ENCODE data around the gene PRRT4. TPM values are rescaled to one million over a fixed set of nuclear protein-coding genes. Genes with fewer than 3 reads are reported as not detected.
A peak's percentile ranks its signal among the peaks of the same experiment; 100 is the strongest.

The PRRT4 gene
- total RNA-seq, 3 donors from 2014 or later (not counting 1 experiment from before 2014, with no cell fraction given) = 0.42 TPM; not detected in 2

DNA sequence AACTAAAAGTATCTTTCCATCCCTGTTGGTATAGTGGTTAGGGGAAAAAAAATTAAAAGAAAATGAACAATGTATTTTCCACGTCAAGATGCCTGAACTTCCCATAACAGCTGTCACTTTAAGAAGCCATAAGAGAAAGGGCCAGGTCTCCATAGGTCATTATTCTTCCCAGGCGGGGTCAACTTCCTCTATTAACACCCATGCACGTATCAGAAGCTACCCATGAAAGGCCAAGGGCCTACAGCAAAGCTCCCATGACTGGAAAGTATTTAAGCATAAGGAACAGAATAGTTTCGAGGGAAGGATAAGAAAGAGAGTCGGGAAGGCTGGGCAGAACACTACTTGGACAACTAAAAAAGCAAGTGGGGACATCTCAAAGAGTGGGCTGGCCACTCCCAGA, 57.8 kb downstream of the PRRT4 start:
- ATAC-seq (no peak), DNase-seq (no peak)
- Histone ChIP-seq H3K9me3 (ENCODE audit: control insufficient read depth, insufficient read depth, low read length) (no peaks in the 10 kb centered on the region), H3K36me3 (ENCODE audit: control insufficient read depth, insufficient read depth, low read length) (peaks cover 40% of the 10 kb centered on the region), H3K4me3 (ENCODE audit: low read length) (no peak overlapping the region), H3K4me1 (ENCODE audit: control insufficient read depth, insufficient read depth, low read length) (peaks cover 6% of the 10 kb centered on the region), H3K27ac (ENCODE audit: low read length) (no peak overlapping the region), H3K27me3 (ENCODE audit: control insufficient read depth, insufficient read depth, low read length) (no peaks in the 10 kb centered on the region)
- peaks cover 0 to 13% of the 10 kb centered on the region in 2 donors for H3K4me1 Mint-ChIP-seq
- TF ChIP-seq, protein P1, sequence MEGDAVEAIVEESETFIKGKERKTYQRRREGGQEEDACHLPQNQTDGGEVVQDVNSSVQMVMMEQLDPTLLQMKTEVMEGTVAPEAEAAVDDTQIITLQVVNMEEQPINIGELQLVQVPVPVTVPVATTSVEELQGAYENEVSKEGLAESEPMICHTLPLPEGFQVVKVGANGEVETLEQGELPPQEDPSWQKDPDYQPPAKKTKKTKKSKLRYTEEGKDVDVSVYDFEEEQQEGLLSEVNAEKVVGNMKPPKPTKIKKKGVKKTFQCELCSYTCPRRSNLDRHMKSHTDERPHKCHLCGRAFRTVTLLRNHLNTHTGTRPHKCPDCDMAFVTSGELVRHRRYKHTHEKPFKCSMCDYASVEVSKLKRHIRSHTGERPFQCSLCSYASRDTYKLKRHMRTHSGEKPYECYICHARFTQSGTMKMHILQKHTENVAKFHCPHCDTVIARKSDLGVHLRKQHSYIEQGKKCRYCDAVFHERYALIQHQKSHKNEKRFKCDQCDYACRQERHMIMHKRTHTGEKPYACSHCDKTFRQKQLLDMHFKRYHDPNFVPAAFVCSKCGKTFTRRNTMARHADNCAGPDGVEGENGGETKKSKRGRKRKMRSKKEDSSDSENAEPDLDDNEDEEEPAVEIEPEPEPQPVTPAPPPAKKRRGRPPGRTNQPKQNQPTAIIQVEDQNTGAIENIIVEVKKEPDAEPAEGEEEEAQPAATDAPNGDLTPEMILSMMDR (IDR thresholded peaks at IDR 0.05) = no peak
- H3K27me3 Mint-ChIP-seq (ENCODE audit: low read depth in 2 of 2) = no peaks in the 10 kb centered on the region
- H3K9me3 Mint-ChIP-seq = no peaks in the 10 kb centered on the region
- 93% methylated on average over 5 of the region's 5 CpGs for WGBS (ENCODE audit: insufficient coverage)
- H3K27ac Mint-ChIP-seq = peak overlapping the region; percentile 15 to 35
- H3K4me3 Mint-ChIP-seq = no peak overlapping the region
- H3K36me3 Mint-ChIP-seq = peaks cover 31% of the 10 kb centered on the region
- intact Hi-C loops (cut with micrococcal nuclease) = no loop called here

DNA sequence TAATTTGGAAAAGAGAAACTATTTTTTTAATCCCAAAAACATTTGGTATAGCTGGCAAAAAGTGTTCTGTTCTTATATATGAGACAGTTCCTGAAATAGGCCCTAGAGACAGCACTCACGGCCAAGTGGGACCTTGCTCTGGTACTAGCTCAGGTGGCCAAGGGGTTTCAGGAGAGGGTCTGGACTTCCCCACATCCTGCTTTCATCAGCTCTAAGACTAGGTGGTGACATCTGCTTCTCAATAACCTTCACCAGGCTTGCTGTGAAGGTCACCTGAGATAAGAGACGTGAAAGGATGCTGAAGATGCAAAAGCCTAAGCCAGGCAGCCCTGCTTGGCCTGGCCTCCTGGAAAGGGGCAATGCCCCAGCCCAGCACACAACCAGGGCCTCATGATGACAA, 58.4 kb downstream of the PRRT4 start:
- intact Hi-C loops (cut with micrococcal nuclease) = no loop called here
- H3K4me1 Mint-ChIP-seq = peaks cover 0 to 18% of the 10 kb centered on the region in 2 donors
- no peaks in the 10 kb centered on the region for H3K9me3 ChIP-seq (ENCODE audit: control insufficient read depth, insufficient read depth, low read length)
- peaks cover 6% of the 10 kb centered on the region for H3K4me1 ChIP-seq (ENCODE audit: control insufficient read depth, insufficient read depth, low read length)
- no peaks in the 10 kb centered on the region for H3K27me3 Mint-ChIP-seq (ENCODE audit: low read depth in 2 of 2)
- DNase-seq (no peak), ATAC-seq (no peak)
- H3K9me3 Mint-ChIP-seq = no peaks in the 10 kb centered on the region
- no peak overlapping the region for H3K4me3 ChIP-seq (ENCODE audit: low read length)
- no peaks in the 10 kb centered on the region for H3K27me3 ChIP-seq (ENCODE audit: control insufficient read depth, insufficient read depth, low read length)
- peaks cover 26% of the 10 kb centered on the region for H3K36me3 Mint-ChIP-seq
- no peak overlapping the region for H3K4me3 Mint-ChIP-seq
- TF ChIP-seq, protein P1 (IDR thresholded peaks at IDR 0.05) = no peak
- no peak overlapping the region for H3K27ac Mint-ChIP-seq
- peaks cover 36% of the 10 kb centered on the region for H3K36me3 ChIP-seq (ENCODE audit: control insufficient read depth, insufficient read depth, low read length)
- no peak overlapping the region for H3K27ac ChIP-seq (ENCODE audit: low read length)
- 100% methylated on average over 2 of the region's 2 CpGs for WGBS (ENCODE audit: insufficient coverage)

DNA sequence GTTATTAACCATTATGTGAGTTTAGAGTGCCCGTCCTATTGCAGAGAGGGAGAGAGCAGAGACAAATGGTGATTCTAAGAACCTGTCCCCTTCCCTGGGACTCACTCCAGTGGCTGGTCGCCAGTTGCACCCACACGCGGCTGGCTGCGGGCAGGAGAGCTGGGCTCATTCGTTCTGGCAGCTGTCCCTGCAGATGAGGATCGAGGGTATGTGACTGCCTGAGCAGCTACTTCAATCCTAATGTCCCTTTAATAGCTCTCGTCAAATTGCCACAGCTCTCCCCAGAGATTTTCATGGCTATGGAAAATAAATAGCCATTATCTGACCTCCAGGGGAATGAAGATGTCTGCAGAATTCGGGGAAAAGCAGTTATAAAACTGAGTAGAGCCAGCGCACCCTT, 59.4 kb downstream of the PRRT4 start:
- TF ChIP-seq, protein P1 (IDR thresholded peaks at IDR 0.05) = no peak
- no peaks in the 10 kb centered on the region for H3K27me3 Mint-ChIP-seq (ENCODE audit: low read depth in 2 of 2)
- peaks cover 20% of the 10 kb centered on the region for H3K36me3 Mint-ChIP-seq
- no peak overlapping the region for H3K27ac ChIP-seq (ENCODE audit: low read length)
- intact Hi-C loops (cut with micrococcal nuclease) = no loop called here
- no peaks in the 10 kb centered on the region for H3K27me3 ChIP-seq (ENCODE audit: control insufficient read depth, insufficient read depth, low read length)
- peaks cover 28% of the 10 kb centered on the region for H3K36me3 ChIP-seq (ENCODE audit: control insufficient read depth, insufficient read depth, low read length)
- no peaks in the 10 kb centered on the region for H3K9me3 Mint-ChIP-seq
- ATAC-seq (no peak), DNase-seq (no peak)
- H3K4me1 ChIP-seq (ENCODE audit: control insufficient read depth, insufficient read depth, low read length) = peaks cover 6% of the 10 kb centered on the region
- H3K4me3 ChIP-seq (ENCODE audit: low read length) = no peak overlapping the region
- 91% methylated on average over 10 of the region's 10 CpGs for WGBS (ENCODE audit: insufficient coverage)
- no peak overlapping the region for H3K27ac Mint-ChIP-seq
- H3K4me3 Mint-ChIP-seq = no peak overlapping the region
- peaks cover 0 to 20% of the 10 kb centered on the region in 2 donors for H3K4me1 Mint-ChIP-seq
- no peaks in the 10 kb centered on the region for H3K9me3 ChIP-seq (ENCODE audit: control insufficient read depth, insufficient read depth, low read length)

Other genes starting within 250 kb of the PRRT4 start
- not detected for gene LEP, start 120.4 kb downstream of the PRRT4 start, total RNA-seq
- gene RBM28, start 17.8 kb downstream of the PRRT4 start, total RNA-seq = 10 to 100 TPM; 32.5 to 48.7 (median 48.5) TPM
- gene IMPDH1, start 48.3 kb upstream of the PRRT4 start, total RNA-seq = 10 to 100 TPM; 77.8 to 94.1 (median 89.6) TPM
- 1 to 10 TPM; 1.9 to 5.1 (median 2.3) TPM for gene HILPDA, start 94.2 kb upstream of the PRRT4 start, total RNA-seq
- 10 to 100 TPM; 16.1 to 20.8 (median 20.0) TPM for gene METTL2B, start 115.1 kb upstream of the PRRT4 start, total RNA-seq

All from natural killer cell (primary cell).